Uterus (tissue), 4 donors: ENCODE data around the gene ADAMTS17. TPM values are rescaled to one million over a fixed set of nuclear protein-coding genes. Genes with fewer than 3 reads are reported as not detected.

Source experiments
- DNase-seq, 2 donors: peaks; one replicate each; pipeline ENCODE4 v3.0.0-alpha.2; 2019 to 2020
- H3K27ac ChIP-seq, 2 donors: fragments of 200-600 bp; sonication (generic); 1 replicate in 1 of 2; 2 replicates in 1 of 2; pipeline ENCODE4 v1.5.1; 2016 to 2018
- H3K27me3 ChIP-seq, 2 donors: fragments of 200-600 bp; sonication (generic); one replicate each; pipeline ENCODE4 v1.5.1; 2018 to 2019; ENCODE audit warnings: control low read depth in 1 of 2
- H3K36me3 ChIP-seq, 2 donors: fragments of 200-600 bp; sonication (generic); one replicate each; pipeline ENCODE4 v1.5.1; 2019; ENCODE audit warnings: control low read depth in 1 of 2
- H3K4me1 ChIP-seq, 2 donors: fragments of 200-600 bp; sonication (generic); one replicate each; pipeline ENCODE4 v1.5.1; 2018 to 2019; ENCODE audit warnings: control low read depth in 1 of 2
- H3K4me3 ChIP-seq, 2 donors: fragments of 200-600 bp; sonication (generic); 1 replicate in 1 of 2; 2 replicates in 1 of 2; pipeline ENCODE4 v1.5.1; 2018 to 2019; ENCODE audit warnings: mild to moderate bottlenecking in 1 of 2
- H3K9me3 ChIP-seq, 2 donors: fragments of 200-600 bp; sonication (generic); one replicate each; pipeline ENCODE4 v1.5.1; 2019; ENCODE audit warnings: control low read depth in 1 of 2
- POLR2A ChIP-seq, 2 donors: fragments of 450-650 bp; IDR thresholded peaks; one replicate each; pipeline ENCODE4 v1.6.1; 2016; ENCODE audit warnings: antibody characterized with exemption in 2 of 2, mild to moderate bottlenecking in 1 of 2, moderate library complexity in 1 of 2
- intact Hi-C: fragments of 100-400 bp; cut with DNase I; formaldehyde crosslinking; loops from one replicate; pipeline ENCODE4 v1.15.1; 2023; ENCODE audit warnings: low total_unique reads
- total RNA-seq, 4 donors: library from RNA; depleted of rRNA in 3 of 4; stranded (reverse); fragments of >200 nt in 3 of 4; gene quantifications; one replicate each; pipeline versions ENCODE4 v1.1.0 to v1.2.4, GENCODE V29; 2014 to 2023
- TF ChIP-seq, protein P1 (sequence below), 4 experiments: fragments of 200-600 bp in 2 of 4; fragments of 450-650 bp in 2 of 4; sonication (generic) in 2 of 4; IDR thresholded peaks; one replicate each; pipeline ENCODE4 v1.5.1; 2016 to 2019; ENCODE audit warnings: antibody characterized with exemption in 4 of 4, mild to moderate bottlenecking in 2 of 4, moderate library complexity in 1 of 4
- donor health status: DM: yes; HTN: yes; CAD: no.

The ADAMTS17 gene
- total RNA-seq, 4 donors from 2014 or later, result 3.1 to 17.1 (median 8.1) TPM; not detected in 1

DNA sequence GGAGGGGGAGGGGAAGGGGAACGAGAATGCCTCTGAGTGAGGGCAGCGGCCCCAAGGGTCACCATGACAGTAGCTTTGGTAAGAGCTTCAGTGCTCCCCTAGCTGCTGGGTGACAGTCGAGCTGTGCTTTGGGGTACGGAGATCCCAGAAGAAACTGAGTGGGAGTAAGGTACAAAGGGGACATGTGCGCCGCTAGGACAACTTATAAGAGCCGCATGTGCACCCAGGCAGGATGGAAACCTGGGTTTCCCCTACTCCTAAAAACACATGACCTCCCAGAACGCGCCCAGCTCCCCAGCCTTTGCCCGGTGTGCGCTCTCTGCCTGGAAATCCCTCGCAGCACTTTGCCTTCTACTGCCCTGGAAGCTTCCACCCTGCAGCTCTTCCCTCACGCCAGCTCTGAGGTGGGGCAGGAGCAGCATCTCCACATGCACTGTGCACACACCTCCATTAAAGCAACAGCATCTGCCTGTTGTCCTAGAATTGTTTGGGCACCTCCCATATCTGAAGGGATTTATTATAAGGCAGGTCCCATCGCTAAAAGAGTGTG, 232.2 kb downstream of the ADAMTS17 start:
- no peaks in the 10 kb centered on the region for H3K36me3 ChIP-seq
- H3K27me3 ChIP-seq, result no peaks in the 10 kb centered on the region
- intact Hi-C loops, result no loop called here
- no peaks in the 10 kb centered on the region for H3K9me3 ChIP-seq
- H3K4me1 ChIP-seq, result peaks cover 5 to 6% of the 10 kb centered on the region in 2 donors
- no peak overlapping the region for H3K4me3 ChIP-seq
- TF ChIP-seq POLR2A (IDR thresholded peaks at IDR 0.05), result no peak
- TF ChIP-seq, protein P1, sequence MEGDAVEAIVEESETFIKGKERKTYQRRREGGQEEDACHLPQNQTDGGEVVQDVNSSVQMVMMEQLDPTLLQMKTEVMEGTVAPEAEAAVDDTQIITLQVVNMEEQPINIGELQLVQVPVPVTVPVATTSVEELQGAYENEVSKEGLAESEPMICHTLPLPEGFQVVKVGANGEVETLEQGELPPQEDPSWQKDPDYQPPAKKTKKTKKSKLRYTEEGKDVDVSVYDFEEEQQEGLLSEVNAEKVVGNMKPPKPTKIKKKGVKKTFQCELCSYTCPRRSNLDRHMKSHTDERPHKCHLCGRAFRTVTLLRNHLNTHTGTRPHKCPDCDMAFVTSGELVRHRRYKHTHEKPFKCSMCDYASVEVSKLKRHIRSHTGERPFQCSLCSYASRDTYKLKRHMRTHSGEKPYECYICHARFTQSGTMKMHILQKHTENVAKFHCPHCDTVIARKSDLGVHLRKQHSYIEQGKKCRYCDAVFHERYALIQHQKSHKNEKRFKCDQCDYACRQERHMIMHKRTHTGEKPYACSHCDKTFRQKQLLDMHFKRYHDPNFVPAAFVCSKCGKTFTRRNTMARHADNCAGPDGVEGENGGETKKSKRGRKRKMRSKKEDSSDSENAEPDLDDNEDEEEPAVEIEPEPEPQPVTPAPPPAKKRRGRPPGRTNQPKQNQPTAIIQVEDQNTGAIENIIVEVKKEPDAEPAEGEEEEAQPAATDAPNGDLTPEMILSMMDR (IDR thresholded peaks at IDR 0.05), result no peak
- H3K27ac ChIP-seq, result no peak overlapping the region
- DNase-seq, result peak in 1 of 2 donors; percentile 10

DNA sequence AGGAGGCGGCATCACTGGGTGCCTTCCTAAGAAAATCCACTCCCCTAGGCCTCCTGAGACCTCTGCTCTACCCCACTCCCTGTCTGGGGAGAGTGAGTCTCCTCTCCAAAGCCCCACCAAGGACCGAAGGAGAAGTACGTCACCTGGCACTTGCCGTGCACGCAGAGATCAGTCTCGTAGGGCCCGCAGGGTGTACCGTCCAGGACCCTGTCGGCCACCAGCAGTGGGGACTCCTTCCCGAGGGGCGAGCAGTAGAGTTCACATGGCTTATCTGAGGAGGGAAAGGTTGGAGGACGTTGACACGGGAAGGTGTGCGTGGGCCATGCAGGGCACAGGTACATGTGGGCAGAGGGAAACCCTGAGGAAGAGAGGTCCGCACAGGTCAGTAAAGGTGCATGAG, 232.9 kb downstream of the ADAMTS17 start:
- DNase-seq, result peak in 1 of 2 donors; percentile 8
- intact Hi-C loops, result no loop called here
- TF ChIP-seq, protein P1 (IDR thresholded peaks at IDR 0.05), result no peak
- TF ChIP-seq POLR2A (IDR thresholded peaks at IDR 0.05), result no peak

DNA sequence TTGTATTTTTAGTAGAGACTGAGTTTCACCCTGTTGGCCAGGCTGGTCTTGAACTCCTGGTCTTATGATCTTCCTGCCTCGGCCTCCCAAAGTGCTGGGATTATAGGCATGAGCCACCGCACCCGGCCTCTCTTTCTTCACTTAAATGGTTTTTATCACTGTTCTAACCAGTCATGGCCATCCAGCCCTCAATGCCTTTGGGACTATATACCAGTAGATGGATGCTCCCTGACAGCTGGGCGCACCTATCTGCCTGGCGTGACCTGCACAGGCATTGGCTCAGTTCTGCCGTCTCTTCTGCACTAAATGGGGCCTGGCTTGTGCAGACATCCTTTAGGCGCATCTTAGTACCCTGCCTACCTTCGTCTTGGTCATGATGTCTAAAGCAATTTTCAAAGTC, 233.4 kb downstream of the ADAMTS17 start:
- DNase-seq, result peak in 1 of 2 donors; percentile 9
- no peaks in the 10 kb centered on the region for H3K36me3 ChIP-seq
- intact Hi-C loops, result no loop called here
- no peaks in the 10 kb centered on the region for H3K9me3 ChIP-seq
- no peak overlapping the region for H3K27ac ChIP-seq
- H3K27me3 ChIP-seq, result no peaks in the 10 kb centered on the region
- H3K4me1 ChIP-seq, result peaks cover under 1 to 5% of the 10 kb centered on the region in 2 donors
- H3K4me3 ChIP-seq, result no peak overlapping the region
- TF ChIP-seq, protein P1 (IDR thresholded peaks at IDR 0.05), result no peak
- no peak for TF ChIP-seq POLR2A (IDR thresholded peaks at IDR 0.05)

More for the DNA sequence above, 232.9 kb downstream of the ADAMTS17 start:
- peaks cover 5 to 6% of the 10 kb centered on the region in 2 donors for H3K4me1 ChIP-seq
- no peak overlapping the region for H3K27ac ChIP-seq
- H3K27me3 ChIP-seq, result no peaks in the 10 kb centered on the region
- no peaks in the 10 kb centered on the region for H3K9me3 ChIP-seq
- no peak overlapping the region for H3K4me3 ChIP-seq
- H3K36me3 ChIP-seq, result no peaks in the 10 kb centered on the region

DNA sequence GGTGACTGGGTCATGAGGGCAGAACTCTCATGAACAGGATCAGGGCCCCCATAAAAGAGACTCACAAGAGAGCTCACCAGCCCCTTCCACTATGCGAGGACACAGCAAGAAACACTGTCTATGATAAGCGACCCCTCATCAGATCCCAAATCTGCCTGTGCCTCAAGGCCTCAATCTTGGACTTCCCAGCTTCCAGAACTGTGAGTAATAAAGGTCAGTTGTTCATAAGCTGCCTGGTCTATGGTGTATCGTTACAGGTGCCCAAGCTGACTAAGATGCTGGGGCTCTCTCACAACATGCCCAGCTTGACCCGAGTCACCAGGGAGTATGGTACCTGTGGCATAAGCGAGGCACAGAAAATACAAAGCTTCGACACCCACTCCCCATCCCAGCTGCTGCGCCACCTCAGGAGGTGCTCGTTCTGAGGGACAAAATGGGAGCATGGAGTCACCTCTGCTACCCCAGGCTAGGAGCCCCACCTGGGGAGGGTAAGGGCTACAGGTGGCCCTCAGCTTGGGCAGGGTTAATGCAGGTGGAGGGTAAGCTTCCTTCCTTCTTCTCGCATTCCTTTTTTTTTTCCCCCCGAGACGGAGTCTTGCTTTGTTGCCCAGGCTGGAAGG, 234.1 kb downstream of the ADAMTS17 start:
- DNase-seq, result peak in 1 of 2 donors; percentile 5
- intact Hi-C loops, result no loop called here
- peaks cover 0 to 5% of the 10 kb centered on the region in 2 donors for H3K4me1 ChIP-seq

DNA sequence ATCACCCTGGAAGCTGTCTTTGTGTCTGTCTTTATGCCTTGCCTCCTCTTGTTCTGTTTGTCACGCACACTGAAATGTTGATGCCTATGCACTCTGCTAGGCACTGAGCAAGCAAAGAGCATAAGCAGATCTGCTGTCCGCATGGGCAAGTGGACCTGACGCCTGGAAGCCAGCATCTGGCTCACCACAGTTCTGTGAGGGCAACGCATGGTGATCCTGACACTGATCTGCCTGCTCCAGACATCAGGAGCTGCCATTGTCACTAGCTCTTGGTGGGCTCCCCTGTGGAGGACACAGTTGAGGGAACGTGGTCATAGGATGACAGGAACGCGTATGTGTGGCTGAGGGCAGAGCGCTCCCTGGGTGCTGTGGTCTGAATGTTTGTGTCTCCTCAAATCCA, 234.6 kb downstream of the ADAMTS17 start:
- intact Hi-C loops, result no loop called here
- peak in 1 of 2 donors; percentile 10 for DNase-seq
- TF ChIP-seq, protein P1 (IDR thresholded peaks at IDR 0.05), result no peak
- TF ChIP-seq POLR2A (IDR thresholded peaks at IDR 0.05), result no peak

More for the DNA sequence above, 234.1 kb downstream of the ADAMTS17 start:
- no peaks in the 10 kb centered on the region for H3K9me3 ChIP-seq
- H3K27ac ChIP-seq, result no peak overlapping the region
- no peak overlapping the region for H3K4me3 ChIP-seq
- no peak for TF ChIP-seq POLR2A (IDR thresholded peaks at IDR 0.05)
- TF ChIP-seq, protein P1 (IDR thresholded peaks at IDR 0.05), result no peak
- H3K27me3 ChIP-seq, result no peaks in the 10 kb centered on the region
- no peaks in the 10 kb centered on the region for H3K36me3 ChIP-seq

More for the DNA sequence above, 234.6 kb downstream of the ADAMTS17 start:
- H3K4me3 ChIP-seq, result no peak overlapping the region
- no peaks in the 10 kb centered on the region for H3K27me3 ChIP-seq
- no peak overlapping the region for H3K27ac ChIP-seq
- no peaks in the 10 kb centered on the region for H3K9me3 ChIP-seq
- H3K4me1 ChIP-seq, result peaks cover 0 to 5% of the 10 kb centered on the region in 2 donors
- no peaks in the 10 kb centered on the region for H3K36me3 ChIP-seq
